ENCODE measurements around the gene EFTUD2.

Gene EFTUD2

GRCh38 chr17:44925731-44926697 is 26.8 kb upstream of the EFTUD2 start:
- DNase-seq = no peak

DNA sequence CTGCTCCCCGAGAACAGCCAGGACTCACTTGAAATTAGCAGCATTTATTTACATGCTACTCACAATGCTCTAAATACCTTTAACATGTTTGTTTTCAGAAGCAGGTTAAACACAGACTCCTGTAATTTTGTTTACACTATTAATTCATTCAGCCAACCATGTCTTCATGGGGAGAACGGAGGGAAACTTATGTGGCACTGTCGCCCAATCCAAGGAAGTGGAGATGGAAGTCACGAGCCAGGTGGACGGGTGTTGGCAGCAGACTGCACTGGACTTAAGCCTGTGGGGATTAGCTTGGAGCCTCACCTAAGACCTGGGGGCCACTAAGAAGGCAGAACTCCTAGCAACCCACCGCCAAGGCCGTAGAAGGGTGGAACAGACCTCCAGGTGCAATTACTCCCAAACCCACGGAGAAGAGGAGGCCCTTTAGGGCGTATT is 24.9 kb upstream of the EFTUD2 start:
- no peak for DNase-seq

DNA sequence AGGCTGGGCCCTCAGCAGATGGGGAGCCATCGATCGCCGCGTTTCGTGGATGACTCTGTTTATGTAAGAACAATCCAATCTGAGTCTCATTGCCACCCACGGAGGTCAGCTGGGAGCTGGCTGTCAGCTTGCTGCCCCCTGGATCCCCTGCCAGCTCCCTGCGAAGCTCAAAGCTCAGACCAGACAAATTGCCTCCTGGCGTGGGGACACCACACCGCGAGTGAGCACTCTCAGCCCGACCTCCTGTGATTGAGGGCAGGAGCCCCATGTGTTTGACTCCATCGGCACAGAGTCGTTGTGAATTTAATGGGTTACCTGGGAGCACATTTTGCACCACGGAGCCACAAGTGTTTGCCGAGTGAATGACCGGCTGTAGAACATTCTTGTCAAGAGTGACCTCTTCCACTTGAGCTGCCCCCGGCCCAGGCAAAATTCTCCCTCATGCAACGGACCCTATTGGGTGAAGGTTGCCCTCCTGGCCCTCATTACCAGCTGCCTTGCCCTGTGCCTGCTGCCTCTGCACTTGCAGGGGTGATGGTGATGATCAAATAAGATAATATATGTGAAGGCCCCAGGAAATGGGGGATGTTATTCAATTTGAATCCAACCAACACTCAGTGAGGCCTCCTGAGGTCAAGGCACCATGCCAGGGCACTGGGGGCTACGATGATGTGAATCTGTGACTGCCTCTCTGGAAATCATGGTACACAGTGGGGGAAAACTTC is 23.7 kb upstream of the EFTUD2 start:
- DNase-seq = no peak

DNA sequence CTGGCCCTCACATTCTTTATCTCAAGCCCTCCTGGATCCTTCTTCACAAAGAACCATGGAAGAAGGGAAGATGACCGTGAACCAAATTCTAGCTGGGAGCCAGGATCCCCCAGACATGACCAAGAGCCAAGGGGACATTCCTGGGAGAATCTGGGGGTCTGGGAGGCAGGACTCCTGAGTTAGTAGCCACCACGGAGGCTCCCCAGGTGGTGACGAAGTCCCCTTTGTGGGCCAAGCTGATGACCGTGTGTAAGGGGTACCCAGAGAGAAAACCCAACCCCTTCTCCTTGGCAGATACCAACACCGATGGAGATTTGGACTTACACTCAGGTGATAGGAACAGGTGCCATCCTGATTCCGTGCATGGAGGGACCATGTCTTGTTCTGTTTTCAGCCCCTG is 22.9 kb upstream of the EFTUD2 start:
- DNase-seq = no peak

DNA sequence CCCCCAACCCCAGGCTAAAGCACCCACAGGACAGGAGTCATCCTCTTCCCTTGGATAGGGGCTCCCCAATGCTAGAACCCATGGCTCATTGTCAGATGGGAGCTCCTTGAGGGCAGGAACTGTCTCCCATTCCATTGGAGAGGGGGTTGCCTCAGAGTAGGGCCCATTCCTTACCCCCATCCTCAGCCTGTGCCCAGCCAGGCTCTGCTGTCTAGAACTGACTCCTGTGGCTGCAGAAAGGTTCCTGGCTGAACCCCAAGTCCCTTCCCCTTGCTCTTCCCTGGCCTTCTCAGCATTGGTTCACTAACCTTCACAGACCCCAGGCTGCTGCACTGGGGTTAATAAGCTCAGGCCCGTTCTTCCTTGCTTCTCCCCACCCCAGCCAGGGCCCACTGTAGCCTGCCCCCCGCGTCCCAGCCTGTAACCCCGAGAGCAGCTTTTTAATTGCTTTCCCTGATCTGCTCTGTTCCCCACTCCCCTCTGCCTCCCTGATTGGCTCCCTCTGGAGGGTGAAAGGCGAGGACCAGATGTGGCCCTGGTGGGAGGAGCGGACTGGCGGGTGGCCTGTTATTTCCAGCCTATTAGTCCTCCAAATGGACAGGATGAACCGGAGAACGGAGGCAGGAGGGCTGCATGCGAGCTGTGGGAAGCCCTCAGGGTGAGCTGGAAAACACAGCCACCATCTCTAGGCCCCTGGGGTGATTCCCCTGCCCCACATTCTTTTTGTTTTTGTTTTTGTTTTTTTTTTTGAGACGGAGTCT is 22.1 kb upstream of the EFTUD2 start:
- DNase-seq = no peak

DNA sequence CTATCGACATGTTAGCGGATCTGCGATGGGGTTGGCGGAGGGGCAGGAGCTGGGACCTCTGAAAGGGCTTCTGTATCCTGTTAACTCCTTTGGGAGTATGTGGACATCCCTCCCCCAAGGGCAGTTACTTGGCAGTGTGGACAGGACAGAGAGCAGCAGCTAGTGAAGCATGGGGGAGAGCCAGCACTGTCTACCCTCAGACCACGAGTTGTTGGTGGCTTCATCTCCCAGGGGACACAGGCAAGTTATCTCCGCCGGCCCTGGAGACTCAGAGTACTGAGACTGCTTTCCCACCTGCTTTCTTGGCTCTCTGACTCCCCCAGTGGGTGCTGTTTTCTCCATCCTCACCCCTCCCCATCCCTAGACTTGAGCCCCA is 21.3 kb upstream of the EFTUD2 start:
- DNase-seq = no peak

DNA sequence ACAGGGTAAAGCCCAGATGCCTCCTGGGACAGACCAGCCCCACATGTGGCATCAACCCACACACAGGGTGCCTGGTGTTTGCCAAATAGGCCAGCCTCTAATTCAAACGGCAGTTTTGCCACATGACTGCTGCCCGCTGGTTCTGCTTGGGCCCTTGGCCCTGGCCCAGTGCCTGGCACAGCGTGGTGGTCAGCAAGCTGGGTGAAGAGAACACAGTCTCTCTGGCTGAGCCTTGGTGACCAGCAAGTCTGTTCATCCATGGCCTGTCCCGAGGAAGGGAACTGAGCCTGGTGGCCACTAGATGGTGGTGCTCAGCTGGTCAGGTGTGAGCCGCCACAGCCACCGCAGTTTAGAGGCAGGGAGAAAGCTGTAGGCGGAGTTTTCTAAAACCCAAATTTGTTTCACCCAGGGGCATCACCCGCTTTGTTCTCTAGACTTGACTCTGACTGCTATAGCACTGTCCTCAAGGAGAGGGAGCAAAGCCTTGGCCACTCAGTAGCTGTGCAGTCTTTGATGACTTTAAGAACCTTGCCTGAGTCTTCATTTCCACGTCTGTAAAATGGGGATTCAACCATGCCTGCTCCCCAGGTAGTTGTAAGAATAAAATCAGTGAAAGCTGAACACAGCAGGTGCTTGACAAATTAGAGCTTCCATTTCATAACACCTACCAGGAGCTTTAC is 20.8 kb upstream of the EFTUD2 start:
- peak; percentile 61 for DNase-seq

- no peak for DNase-seq
Observed at GRCh38 chr17:44919411-44919810, 20.2 kb upstream of the EFTUD2 start.

GRCh38 chr17:44918006-44918405 is 18.8 kb upstream of the EFTUD2 start:
- no peak for DNase-seq

DNA sequence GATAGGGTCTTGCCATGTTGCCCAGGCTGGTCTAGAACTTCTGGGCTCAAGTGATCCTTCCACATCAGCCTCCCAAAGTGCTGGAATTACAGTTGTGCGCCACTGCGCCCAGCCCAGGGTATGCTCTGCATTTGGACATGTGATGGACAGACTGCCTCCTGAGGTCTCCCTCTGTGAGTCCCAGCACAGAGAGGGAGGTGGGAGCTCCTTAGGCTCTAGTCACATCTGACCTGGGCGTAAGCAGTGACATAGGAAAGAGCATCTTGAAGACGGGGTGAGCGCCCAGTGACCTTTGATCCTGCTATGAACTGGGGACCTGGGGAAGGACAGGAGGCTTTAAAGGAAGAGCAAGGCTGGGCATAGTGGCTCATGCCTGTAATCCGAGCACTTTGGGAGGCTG is 18.2 kb upstream of the EFTUD2 start:
- no peak for DNase-seq

DNA sequence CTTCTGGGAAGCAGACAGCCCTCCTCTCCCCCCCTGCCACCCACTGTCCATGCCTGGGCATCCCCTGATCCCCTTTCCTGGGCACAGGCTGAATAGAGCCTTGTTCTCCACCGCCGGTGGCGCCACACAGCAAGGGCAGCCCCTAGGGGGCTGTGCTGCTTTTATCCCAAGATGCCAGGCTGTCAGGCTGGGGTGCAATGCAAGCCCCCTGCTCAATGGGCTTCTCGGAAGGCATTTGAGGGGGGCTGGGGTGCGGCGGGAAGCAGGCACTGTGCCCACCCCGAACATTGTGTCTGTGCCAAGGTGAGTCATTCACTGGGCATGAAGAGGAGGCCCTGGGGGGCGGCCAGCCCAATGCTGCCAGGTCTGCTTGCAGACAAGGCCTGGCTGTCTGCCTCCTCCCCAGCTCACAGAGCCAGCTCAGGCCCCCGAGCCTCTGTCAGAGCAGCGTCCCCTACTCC is 17.6 kb upstream of the EFTUD2 start:
- DNase-seq = no peak

DNA sequence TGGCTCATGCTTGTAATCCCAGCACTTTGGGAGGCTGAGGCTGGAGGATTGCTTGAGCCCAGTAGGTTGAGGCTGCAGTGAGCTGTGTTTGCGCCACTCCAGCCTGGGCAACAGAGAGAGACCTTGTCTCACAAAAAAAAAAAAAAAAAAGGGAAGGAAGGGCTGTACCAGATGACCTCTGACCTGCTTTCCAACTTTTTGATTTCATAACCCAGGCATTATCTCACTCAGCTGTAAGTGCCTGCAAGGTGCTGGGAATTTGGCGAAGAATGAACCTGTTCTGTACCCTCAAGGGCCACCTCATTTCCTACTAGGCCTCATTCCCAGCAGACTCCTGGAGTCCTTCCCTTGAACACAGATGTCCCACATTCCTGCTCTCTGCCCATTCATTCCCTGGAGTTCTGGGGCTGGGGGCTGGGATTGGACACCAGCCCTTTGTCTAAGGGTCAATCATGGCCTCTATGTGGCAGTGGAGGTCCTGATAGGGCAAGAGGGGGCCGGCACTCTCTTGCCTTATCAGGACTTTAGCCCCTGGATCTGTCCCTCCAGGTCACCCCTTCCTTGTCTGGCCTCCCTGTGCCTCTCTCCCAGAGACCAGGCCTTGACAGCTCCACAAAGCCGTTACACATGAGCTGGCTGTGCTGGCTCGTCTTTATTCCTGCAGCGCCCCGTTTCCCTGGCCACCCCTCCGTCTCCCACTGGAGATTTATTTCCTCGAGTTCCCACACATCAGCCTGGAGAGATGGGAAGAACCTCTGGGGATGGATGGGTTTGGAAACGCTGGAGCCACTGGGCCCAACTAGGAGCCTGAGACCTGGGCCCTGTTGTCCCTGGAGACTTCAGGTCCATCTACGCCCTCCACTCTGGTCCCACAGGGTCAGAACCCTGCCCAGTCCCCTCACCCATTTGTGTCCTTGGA is 16.9 kb upstream of the EFTUD2 start:
- DNase-seq = no peak

DNA sequence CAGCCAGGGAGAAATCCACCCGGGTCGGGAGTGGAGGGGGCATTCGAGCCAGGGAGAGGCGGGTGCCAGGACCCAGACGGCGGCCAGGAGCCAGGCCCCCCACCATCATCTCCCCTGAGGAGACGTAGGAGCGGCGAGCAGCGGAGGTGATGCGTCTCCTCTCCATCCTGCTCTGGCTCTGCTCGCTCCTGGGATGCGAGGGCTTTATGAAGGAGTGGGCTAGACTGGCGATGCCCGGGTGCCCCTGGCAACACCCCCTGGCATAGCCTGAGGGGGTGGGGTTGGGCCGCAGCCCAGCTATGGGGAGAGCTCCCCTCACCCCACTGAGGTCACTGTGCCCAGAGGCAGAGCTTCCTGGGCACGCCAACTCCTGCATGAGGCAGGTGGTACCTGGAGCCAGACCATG is 16.1 kb upstream of the EFTUD2 start, which contains the start of gene GFAP:
Gene GFAP, minus strand, starts transcription at position 180 of the 406 bp plus-strand sequence. Its CDS starts 14 bp downstream, at position 166.
- no peak for DNase-seq

- DNase-seq = no peak
Observed at GRCh38 chr17:44914698-44915271, 15.5 kb upstream of the EFTUD2 start.

GRCh38 chr17:44914148-44914547 is 14.9 kb upstream of the EFTUD2 start:
- DNase-seq = no peak

- DNase-seq = no peak
Observed at GRCh38 chr17:44913676-44914075, 14.4 kb upstream of the EFTUD2 start.

DNA sequence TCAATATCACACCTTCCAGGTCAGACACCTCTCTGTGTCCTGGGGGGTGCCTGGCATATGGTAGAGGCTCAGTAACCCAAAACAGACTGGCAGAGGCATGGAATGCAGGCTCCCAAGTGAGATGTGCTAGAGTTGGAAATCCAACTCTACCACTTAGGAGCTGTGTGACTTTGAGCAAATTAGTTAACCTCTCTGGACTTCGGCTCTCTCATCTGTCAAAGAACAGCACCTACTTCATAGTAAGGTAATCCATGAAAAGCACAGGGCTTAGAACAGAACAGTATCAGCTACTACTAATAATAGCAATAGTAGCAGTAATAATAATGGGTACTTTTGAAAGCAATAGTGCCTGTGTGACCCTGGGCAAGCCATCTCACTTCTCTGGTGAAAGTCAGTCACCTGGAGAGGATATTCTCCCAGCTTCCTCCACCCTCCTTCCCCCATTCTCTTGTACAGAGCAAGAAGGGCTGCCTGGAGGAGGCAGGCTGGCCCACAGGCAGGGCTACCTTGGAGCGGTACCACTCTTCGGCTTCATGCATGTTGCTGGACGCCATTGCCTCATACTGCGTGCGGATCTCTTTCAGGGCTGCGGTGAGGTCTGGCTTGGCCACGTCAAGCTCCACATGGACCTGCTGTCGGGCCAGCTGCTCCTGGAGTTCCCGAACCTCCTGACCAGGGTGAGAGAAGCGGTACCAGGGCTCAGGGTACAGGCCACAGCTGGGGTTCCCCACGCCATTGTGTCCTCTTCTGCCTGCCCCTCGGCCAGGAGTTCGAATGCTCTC is 13.7 kb upstream of the EFTUD2 start:
- no peak for DNase-seq

DNA sequence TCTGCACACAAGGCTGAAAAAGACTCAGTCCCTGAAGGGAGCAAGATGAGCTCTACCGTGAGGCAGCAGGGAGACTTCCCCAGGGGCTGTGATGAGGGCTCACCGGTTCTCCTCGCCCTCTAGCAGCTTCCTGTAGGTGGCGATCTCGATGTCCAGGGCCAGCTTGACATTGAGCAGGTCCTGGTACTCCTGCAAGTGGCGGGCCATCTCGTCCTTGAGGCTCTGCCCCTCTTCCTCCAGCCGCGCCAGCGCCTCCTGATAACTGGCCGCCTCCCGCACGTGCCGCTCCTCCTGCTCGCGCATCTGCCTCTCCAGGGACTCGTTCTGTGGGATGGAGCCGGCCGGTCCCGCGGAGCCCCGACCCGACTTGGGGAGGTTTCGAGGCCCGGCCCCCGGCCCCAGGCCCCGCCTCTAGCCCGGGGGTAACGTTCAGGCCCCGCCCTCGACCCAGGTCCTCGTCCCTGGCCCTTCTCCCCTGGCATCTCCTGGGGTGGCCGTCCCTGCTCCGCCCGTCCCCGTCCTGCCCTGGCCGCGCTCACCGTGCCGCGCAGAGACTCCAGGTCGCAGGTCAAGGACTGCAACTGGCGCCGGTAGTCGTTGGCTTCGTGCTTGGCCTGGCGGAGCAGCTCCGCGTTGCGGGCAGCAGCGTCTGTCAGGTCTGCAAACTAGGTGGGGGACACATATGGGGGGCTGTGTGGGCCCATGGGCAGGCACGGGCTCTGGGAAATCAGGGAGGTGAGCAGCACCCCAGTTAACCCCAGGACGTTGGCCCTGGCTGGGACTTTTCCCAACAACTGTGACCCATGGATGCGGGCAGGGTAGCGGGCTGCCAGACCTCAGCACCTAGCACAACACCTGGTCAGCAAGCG is 12.1 kb upstream of the EFTUD2 start:
- peak; percentile 63 for DNase-seq
